SU-DHL-6 (cell line): Measurements from ENCODE around the gene MLN.

Experiments used
- CTCF ChIP-seq: fragments of 200-600 bp; sonication (generic); IDR thresholded peaks from one replicate; pipeline ENCODE4 v1.5.1; 2017; ENCODE audit warnings: antibody characterized with exemption, mild to moderate bottlenecking, low read length, moderate library complexity; ENCODE audit not compliant: insufficient read depth, poor library complexity, severe bottlenecking
- EZH2phosphoT487 ChIP-seq: fragments of 200-600 bp; sonication (generic), shearing (Covaris generic); conservative IDR thresholded peaks from 2 replicates; pipeline ENCODE4 v1.6.1; 2018; ENCODE audit warnings: mild to moderate bottlenecking, antibody characterized with exemption, low read length, moderate library complexity, mixed read lengths

GRCh38 chr6:33770124-33770832, 33.5 kb downstream of the MLN start:
- TF ChIP-seq CTCF: no peak
- TF ChIP-seq EZH2phosphoT487: no peak
